ENCODE results near the gene ENDOV.

DNA sequence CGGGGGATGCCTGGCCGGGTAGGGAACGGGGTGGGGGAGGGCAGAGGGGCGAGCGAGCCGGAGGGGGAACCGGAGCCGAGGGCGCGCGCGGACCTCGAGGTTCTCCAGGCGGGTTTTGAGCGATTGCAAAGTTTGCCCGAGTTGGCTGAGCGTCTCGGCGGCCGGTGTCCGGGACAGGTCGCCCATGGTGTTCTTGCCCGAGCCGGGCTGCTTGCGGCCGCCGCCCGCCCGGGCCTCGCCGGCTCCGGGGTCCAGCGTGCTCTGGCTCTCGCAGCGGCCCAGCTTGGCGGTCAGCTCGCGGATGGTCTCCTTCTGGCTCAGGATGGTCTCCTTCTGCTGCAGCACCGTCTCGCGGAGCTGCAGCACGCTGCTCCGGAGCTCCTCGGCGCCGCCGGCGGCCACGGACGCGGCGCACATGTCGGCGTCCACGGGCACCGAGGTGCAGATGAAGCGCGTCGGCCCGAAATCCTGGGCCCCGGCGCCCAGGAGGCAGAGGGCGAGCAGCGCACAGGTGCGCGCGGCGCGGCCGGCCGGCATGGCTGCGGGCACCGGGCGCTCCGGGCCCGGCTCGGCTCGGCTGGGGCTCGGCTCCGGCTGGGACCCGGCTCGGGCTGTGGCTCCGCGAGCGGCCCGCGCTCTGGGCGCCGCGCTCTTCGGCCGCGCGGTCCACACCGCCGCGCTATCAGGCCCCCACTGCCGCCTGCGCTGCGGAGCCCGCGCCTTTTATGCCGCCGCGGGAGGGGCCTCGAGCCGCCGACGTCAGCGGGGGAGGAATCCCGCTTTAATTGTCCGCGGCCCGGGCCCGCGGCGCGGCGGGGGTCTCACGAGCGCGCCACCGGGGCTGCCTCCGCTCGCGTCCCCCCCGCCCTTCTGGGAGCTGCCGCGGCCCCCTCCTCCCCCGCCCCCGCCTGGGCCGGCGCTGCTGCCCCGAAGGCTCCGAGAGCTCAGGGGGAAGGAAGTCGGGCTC is 61.2 kb downstream of the ENDOV start, which contains the start of gene NPTX1:
- TF ChIP-seq EZH2 (IDR thresholded peaks at IDR 0.05) (no peak), CTCF (IDR thresholded peaks at IDR 0.05) (no peak)
